Fibroblast of lung (primary cell): ENCODE results near the gene JUP.

ENCODE experiments used
- CTCF ChIP-seq, 2 donors: IDR thresholded peaks in 1 of 2; conservative IDR thresholded peaks in 1 of 2; 1 replicate in 1 of 2; 2 replicates in 1 of 2; pipeline ENCODE4 v1.5.1; 2011 to 2012; ENCODE audit warnings: low read length in 2 of 2, control low read depth in 1 of 2, inconsistent platforms in 1 of 2, low read depth in 1 of 2, mild to moderate bottlenecking in 1 of 2
- EZH2 ChIP-seq: IDR thresholded peaks from 2 replicates; pipeline ENCODE4 v1.5.1; 2012; ENCODE audit warnings: low read length, control low read depth, mild to moderate bottlenecking; ENCODE audit errors: missing control alignments

- TF ChIP-seq CTCF (conservative IDR thresholded peaks at IDR 0.05 in 1 of 2, IDR thresholded peaks at IDR 0.05 in 1 of 2; ENCODE audit: low read depth in 1 of 2, low read length in 2 of 2) (no peak), EZH2 (no peak)
Measured at GRCh38 chr17:41824086-41824485, 37.6 kb upstream of the JUP start.
